Fibroblast of lung (primary cell): ENCODE data around the gene CRTAC1. TPM values are rescaled to one million over a fixed set of nuclear protein-coding genes. Genes with fewer than 3 reads are reported as not detected.

Experiments
- DNase-seq, 2 donors: peaks; one replicate each; pipeline versions ENCODE4 v3.0.0 to v3.0.0-alpha.2; 2010; ENCODE audit warnings: low read depth in 2 of 2
- H2AFZ ChIP-seq: 2 replicates; pipeline ENCODE4 v1.5.1; 2012; ENCODE audit warnings: low read length, control low read depth, inconsistent platforms
- H3K27ac ChIP-seq: 2 replicates; pipeline ENCODE4 v1.5.1; 2011; ENCODE audit warnings: low read length, control low read depth; ENCODE audit not compliant: insufficient read depth
- H3K27me3 ChIP-seq: 2 replicates; pipeline ENCODE4 v1.5.1; 2011; ENCODE audit warnings: mild to moderate bottlenecking, low read length; ENCODE audit not compliant: control insufficient read depth, insufficient read depth
- H3K36me3 ChIP-seq: 2 replicates; pipeline ENCODE4 v1.5.1; 2011; ENCODE audit warnings: low read length; ENCODE audit not compliant: control insufficient read depth, insufficient read depth
- H3K4me1 ChIP-seq: 2 replicates; pipeline ENCODE4 v1.5.1; 2011; ENCODE audit warnings: low read length; ENCODE audit not compliant: control insufficient read depth, insufficient read depth; ENCODE audit errors: extremely low read depth
- H3K4me2 ChIP-seq: 2 replicates; pipeline ENCODE4 v1.5.1; 2011; ENCODE audit warnings: low read length, control low read depth; ENCODE audit not compliant: insufficient read depth; ENCODE audit errors: extremely low read depth
- H3K4me3 ChIP-seq, 4 experiments: fragments of 200-600 bp in 1 of 4; sonication (generic) in 1 of 4; replicated peaks in 1 of 4; 2 replicates each; pipeline ENCODE4 v1.5.1; 2011 to 2016; ENCODE audit warnings: low read length in 4 of 4, low read depth in 3 of 4, mild to moderate bottlenecking in 3 of 4, control low read depth in 2 of 4, inconsistent platforms in 1 of 4, mixed read lengths in 1 of 4; ENCODE audit not compliant: insufficient read depth in 1 of 4; ENCODE audit errors: control extremely low read depth in 1 of 4
- H3K79me2 ChIP-seq: 2 replicates; pipeline ENCODE4 v1.5.1; 2012; ENCODE audit warnings: mild to moderate bottlenecking, low read length, inconsistent platforms; ENCODE audit not compliant: control insufficient read depth, insufficient read depth
- H3K9ac ChIP-seq: 2 replicates; pipeline ENCODE4 v1.5.1; 2011; ENCODE audit warnings: mild to moderate bottlenecking, low read length, control low read depth; ENCODE audit not compliant: insufficient read depth
- H3K9me3 ChIP-seq: 2 replicates; pipeline ENCODE4 v1.5.1; 2012; ENCODE audit warnings: low read depth, low read length; ENCODE audit not compliant: control insufficient read depth, insufficient read depth
- H4K20me1 ChIP-seq: 2 replicates; pipeline ENCODE4 v1.5.1; 2011; ENCODE audit warnings: low read length; ENCODE audit not compliant: control insufficient read depth, insufficient read depth; ENCODE audit errors: extremely low read depth
- CTCF ChIP-seq, 2 donors: IDR thresholded peaks in 1 of 2; conservative IDR thresholded peaks in 1 of 2; 1 replicate in 1 of 2; 2 replicates in 1 of 2; pipeline ENCODE4 v1.5.1; 2011 to 2012; ENCODE audit warnings: low read length in 2 of 2, control low read depth in 1 of 2, inconsistent platforms in 1 of 2, low read depth in 1 of 2, mild to moderate bottlenecking in 1 of 2
- EZH2 ChIP-seq: IDR thresholded peaks from 2 replicates; pipeline ENCODE4 v1.5.1; 2012; ENCODE audit warnings: low read length, control low read depth, mild to moderate bottlenecking; ENCODE audit errors: missing control alignments
- polyA plus RNA-seq, 2 donors: library from polyadenylated mRNA; depleted of rRNA in 1 of 2; stranded (reverse) in 1 of 2; unstranded in 1 of 2; fragments of >200 nt; gene quantifications; 2 replicates each; pipeline ENCODE4 v1.2.1, GENCODE V29; 2011 to 2012; ENCODE audit warnings: missing spikeins in 1 of 2
- total RNA-seq: library from RNA; depleted of rRNA; stranded (reverse); fragments of >200 nt; gene quantifications from 2 replicates; pipeline ENCODE4 v1.2.1, GENCODE V29; 2014

CRTAC1 gene
- total and polyA plus RNA-seq, 2 donors (not counting 1 experiment from before 2014, with no cell fraction given), result not detected

- H3K4me1 ChIP-seq, result no peaks in the 10 kb centered on the region
- H3K9me3 ChIP-seq, result no peaks in the 10 kb centered on the region
- no peak overlapping the region for H3K4me3 ChIP-seq
- H4K20me1 ChIP-seq, result no peaks in the 10 kb centered on the region
- H3K27ac ChIP-seq, result no peak overlapping the region
- no peak overlapping the region for H3K4me2 ChIP-seq
- H3K36me3 ChIP-seq, result no peaks in the 10 kb centered on the region
- no peak overlapping the region for H2AFZ ChIP-seq
- H3K27me3 ChIP-seq, result no peaks in the 10 kb centered on the region
- H3K9ac ChIP-seq, result no peak overlapping the region
- TF ChIP-seq CTCF (conservative IDR thresholded peaks at IDR 0.05 in 1 of 2, IDR thresholded peaks at IDR 0.05 in 1 of 2; ENCODE audit: low read depth in 1 of 2, low read length in 2 of 2) (no peak), EZH2 (no peak)
- DNase-seq, result no peak
- no peaks in the 10 kb centered on the region for H3K79me2 ChIP-seq
These were observed 31.1 kb downstream of the CRTAC1 start for GRCh38 chr10:97999066-97999922.

GRCh38 chr10:97991871-97992270 lies 38.5 kb downstream of the CRTAC1 start:
- no peaks in the 10 kb centered on the region for H3K9me3 ChIP-seq
- no peak for TF ChIP-seq CTCF (conservative IDR thresholded peaks at IDR 0.05 in 1 of 2, IDR thresholded peaks at IDR 0.05 in 1 of 2; ENCODE audit: low read depth in 1 of 2, low read length in 2 of 2)
- no peak for TF ChIP-seq EZH2
- H3K36me3 ChIP-seq, result no peaks in the 10 kb centered on the region
- no peak overlapping the region for H3K4me2 ChIP-seq
- no peak overlapping the region for H3K27ac ChIP-seq
- no peaks in the 10 kb centered on the region for H3K27me3 ChIP-seq
- H3K4me1 ChIP-seq, result no peaks in the 10 kb centered on the region
- H3K4me3 ChIP-seq, result no peak overlapping the region
- no peak overlapping the region for H2AFZ ChIP-seq
- no peaks in the 10 kb centered on the region for H3K79me2 ChIP-seq
- H4K20me1 ChIP-seq, result no peaks in the 10 kb centered on the region
- H3K9ac ChIP-seq, result no peak overlapping the region
- peak; percentile 15 to 22 for DNase-seq

GRCh38 chr10:97981816-97982215 lies 48.6 kb downstream of the CRTAC1 start:
- H3K27ac ChIP-seq, result no peak overlapping the region
- TF ChIP-seq CTCF (conservative IDR thresholded peaks at IDR 0.05 in 1 of 2, IDR thresholded peaks at IDR 0.05 in 1 of 2; ENCODE audit: low read depth in 1 of 2, low read length in 2 of 2), result no peak
- TF ChIP-seq EZH2, result no peak

More at GRCh38 chr10:97981816-97982215, 48.6 kb downstream of the CRTAC1 start:
- Histone ChIP-seq H3K4me1 (no peaks in the 10 kb centered on the region), H3K27me3 (peaks cover 2% of the 10 kb centered on the region), H3K79me2 (no peaks in the 10 kb centered on the region), H3K4me3 (no peak overlapping the region), H4K20me1 (no peaks in the 10 kb centered on the region), H3K36me3 (no peaks in the 10 kb centered on the region), H3K9me3 (no peaks in the 10 kb centered on the region), H3K4me2 (no peak overlapping the region), H2AFZ (no peak overlapping the region), H3K9ac (no peak overlapping the region)
- no peak for DNase-seq
